A673 (cell line): ENCODE results near the gene ABHD11.

Source experiments
- EZH2 ChIP-seq: fragments of 200-600 bp; sonication (generic); IDR thresholded peaks from 2 replicates; pipeline ENCODE4 v1.6.1; 2017; ENCODE audit warnings: borderline replicate concordance, low read depth, mild to moderate bottlenecking, mixed read lengths, antibody characterized with exemption, low read length; ENCODE audit not compliant: poor library complexity, severe bottlenecking
- TF ChIP-seq, protein P1 (sequence below): fragments of 300-800, 200-600 bp; sonication (generic); conservative IDR thresholded peaks from 2 replicates; pipeline ENCODE4 v1.5.1; 2017; ENCODE audit warnings: low read depth, mild to moderate bottlenecking, antibody characterized with exemption, low read length, moderate library complexity, mixed read lengths

DNA sequence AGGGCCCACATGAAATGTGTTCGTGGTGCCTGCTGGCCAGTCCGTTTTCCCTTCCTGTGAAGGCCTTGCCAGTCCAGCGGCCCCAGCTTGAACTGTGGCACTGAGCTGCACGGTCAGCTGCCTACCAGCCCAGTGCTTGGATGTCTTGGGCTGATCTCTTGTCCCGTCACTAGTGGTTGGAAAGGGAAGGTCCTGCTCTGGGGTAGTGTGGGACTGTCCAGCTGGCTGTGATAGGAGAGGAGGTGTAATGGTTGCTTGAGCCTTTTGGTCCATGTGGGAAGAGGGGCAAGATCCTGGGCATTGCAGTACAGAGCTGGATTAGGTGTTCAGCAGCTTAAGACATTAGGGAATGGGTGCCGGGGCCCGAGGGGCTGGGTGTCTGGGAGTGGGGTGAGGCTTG, 40.2 kb downstream of the ABHD11 start:
- TF ChIP-seq, protein P1, sequence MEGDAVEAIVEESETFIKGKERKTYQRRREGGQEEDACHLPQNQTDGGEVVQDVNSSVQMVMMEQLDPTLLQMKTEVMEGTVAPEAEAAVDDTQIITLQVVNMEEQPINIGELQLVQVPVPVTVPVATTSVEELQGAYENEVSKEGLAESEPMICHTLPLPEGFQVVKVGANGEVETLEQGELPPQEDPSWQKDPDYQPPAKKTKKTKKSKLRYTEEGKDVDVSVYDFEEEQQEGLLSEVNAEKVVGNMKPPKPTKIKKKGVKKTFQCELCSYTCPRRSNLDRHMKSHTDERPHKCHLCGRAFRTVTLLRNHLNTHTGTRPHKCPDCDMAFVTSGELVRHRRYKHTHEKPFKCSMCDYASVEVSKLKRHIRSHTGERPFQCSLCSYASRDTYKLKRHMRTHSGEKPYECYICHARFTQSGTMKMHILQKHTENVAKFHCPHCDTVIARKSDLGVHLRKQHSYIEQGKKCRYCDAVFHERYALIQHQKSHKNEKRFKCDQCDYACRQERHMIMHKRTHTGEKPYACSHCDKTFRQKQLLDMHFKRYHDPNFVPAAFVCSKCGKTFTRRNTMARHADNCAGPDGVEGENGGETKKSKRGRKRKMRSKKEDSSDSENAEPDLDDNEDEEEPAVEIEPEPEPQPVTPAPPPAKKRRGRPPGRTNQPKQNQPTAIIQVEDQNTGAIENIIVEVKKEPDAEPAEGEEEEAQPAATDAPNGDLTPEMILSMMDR: no peak
- no peak for TF ChIP-seq EZH2
